Measurements from ENCODE around the gene MFRP.

- TF ChIP-seq CTCF (IDR thresholded peaks at IDR 0.05; ENCODE audit: low read depth, low read length): no peak
- no peak for TF ChIP-seq POLR2A (IDR thresholded peaks at IDR 0.05; ENCODE audit: extremely low read depth, insufficient read length)
- no peak for TF ChIP-seq MYC (IDR thresholded peaks at IDR 0.05; ENCODE audit: low read depth, low read length)
These were observed 29.1 kb upstream of the MFRP start for GRCh38 chr11:119375337-119376196.

Data from NB4 (cell line).